ENCODE data around the gene TMEM45B. TPM values are rescaled to one million over a fixed set of nuclear protein-coding genes. Genes with fewer than 3 reads are reported as not detected.
"Not testable (repeated sequence)": the region's sequence is repeated elsewhere in the genome, so short reads cannot be mapped to it uniquely, and the experiment has no call there.

TMEM45B gene
- polyA plus RNA-seq, 4 donors = 97.7 to 364 (median 134) TPM

DNA sequence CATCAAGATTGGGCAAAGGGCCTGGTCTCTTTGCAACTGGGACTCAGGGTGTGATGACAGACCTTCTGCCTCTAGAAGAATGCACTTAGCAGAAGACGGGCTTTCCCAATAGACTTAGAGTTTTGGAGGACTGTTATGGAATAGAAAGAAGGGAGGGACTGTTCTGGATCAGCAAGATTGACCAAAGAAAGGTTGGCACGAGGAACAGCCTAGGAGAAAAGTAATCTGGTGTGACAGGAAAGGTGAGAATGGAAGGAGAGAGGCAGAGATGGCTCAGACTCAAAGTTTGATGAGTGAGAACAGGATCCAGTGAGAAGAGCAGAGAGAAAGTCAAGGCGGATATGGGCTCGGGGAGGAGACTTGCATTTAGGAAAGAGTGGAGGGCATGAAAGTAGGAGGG, 23.0 kb upstream of the TMEM45B start:
- Histone ChIP-seq H3K4me1 (ENCODE audit: control insufficient read depth in 3 of 3, insufficient read depth in 2 of 3, low read depth in 1 of 3, low read length in 2 of 3) (peaks cover 0 to 10% (median 3%) of the 10 kb centered on the region in 3 donors), H3K36me3 (ENCODE audit: control insufficient read depth in 3 of 3, insufficient read depth in 2 of 3, low read depth in 1 of 3, low read length in 3 of 3) (peaks cover 0 to 2% (median 0%) of the 10 kb centered on the region in 3 donors), H3K27me3 (ENCODE audit: control insufficient read depth in 3 of 3, insufficient read depth in 3 of 3, low read length in 3 of 3) (peaks cover 0 to 3% (median 0%) of the 10 kb centered on the region in 3 donors), H3K27ac (ENCODE audit: low read depth in 1 of 3, low read length in 2 of 3) (no peak overlapping the region), H3K9me3 (ENCODE audit: control insufficient read depth in 2 of 2, insufficient read depth in 1 of 2, low read depth in 1 of 2, low read length in 1 of 2) (peaks cover 0 to 19% of the 10 kb centered on the region in 2 donors), H3K4me3 (ENCODE audit: low read depth in 1 of 3, low read length in 3 of 3) (no peak overlapping the region)
- no peak for FAIRE-seq
- WGBS, 3 donors = 52 to 70% (median 63%) methylated on average over 3 to 4 of the region's 4 CpGs
- DNase-seq = no peak

DNA sequence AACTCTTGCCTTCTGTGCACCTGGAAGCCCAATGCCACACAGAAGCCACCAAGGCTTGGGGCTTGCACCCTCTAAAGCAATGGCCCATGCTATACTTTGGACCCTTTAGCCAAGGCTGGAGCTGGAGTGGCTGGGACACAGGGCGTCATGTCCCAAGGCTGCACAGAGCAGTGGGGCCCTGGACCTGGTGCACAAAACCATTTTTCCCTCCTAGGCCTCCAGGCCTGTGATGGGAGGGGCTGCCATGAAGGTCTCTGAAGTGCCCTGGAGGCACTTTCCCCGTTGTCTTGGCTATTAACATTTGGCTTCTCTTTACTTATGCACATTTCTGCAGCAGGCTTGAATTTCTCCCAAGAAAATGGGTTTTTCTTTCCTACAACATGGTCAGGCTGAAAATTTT, 20.6 kb upstream of the TMEM45B start:
- peaks cover 0 to 7% (median 3%) of the 10 kb centered on the region in 3 donors for H3K4me1 ChIP-seq (ENCODE audit: control insufficient read depth in 3 of 3, insufficient read depth in 2 of 3, low read depth in 1 of 3, low read length in 2 of 3)
- H3K27ac ChIP-seq (ENCODE audit: low read depth in 1 of 3, low read length in 2 of 3) = no peak overlapping the region
- H3K9me3 ChIP-seq (ENCODE audit: control insufficient read depth in 2 of 2, insufficient read depth in 1 of 2, low read depth in 1 of 2, low read length in 1 of 2) = peaks cover 0 to 25% of the 10 kb centered on the region in 2 donors
- DNase-seq (no peak), FAIRE-seq (no peak)
- WGBS, 3 donors = 48 to 68% (median 67%) methylated on average over 2 of the region's 2 CpGs
- no peak overlapping the region for H3K4me3 ChIP-seq (ENCODE audit: low read depth in 1 of 3, low read length in 3 of 3)
- peaks cover 0 to 2% (median 0%) of the 10 kb centered on the region in 3 donors for H3K36me3 ChIP-seq (ENCODE audit: control insufficient read depth in 3 of 3, insufficient read depth in 2 of 3, low read depth in 1 of 3, low read length in 3 of 3)
- peaks cover 0 to 3% (median 0%) of the 10 kb centered on the region in 3 donors for H3K27me3 ChIP-seq (ENCODE audit: control insufficient read depth in 3 of 3, insufficient read depth in 3 of 3, low read length in 3 of 3)

DNA sequence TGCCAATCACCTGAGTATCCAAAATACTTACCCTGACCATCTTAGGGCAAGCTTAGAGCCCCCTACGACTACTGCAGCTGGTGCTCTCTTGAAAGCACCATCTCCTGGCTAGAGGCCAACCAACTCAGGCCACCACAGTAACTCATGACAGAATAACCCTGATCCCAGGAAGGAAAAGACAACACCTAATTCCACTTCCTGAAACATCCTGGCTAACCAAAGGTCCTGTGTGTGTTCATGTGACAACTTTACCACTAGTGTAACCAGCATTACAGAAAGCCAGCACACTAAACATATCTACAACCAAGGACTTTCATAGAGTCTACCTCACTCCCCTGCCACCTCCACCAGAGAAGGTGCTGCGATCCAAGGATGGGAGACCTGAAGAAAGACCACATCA, 17.4 kb upstream of the TMEM45B start:
- peak; percentile 36 to 60 for DNase-seq
- H3K4me3 ChIP-seq (ENCODE audit: low read depth in 1 of 3, low read length in 3 of 3) = no peak overlapping the region
- peaks cover 0 to 3% (median 0%) of the 10 kb centered on the region in 3 donors for H3K27me3 ChIP-seq (ENCODE audit: control insufficient read depth in 3 of 3, insufficient read depth in 3 of 3, low read length in 3 of 3)
- H3K4me1 ChIP-seq (ENCODE audit: control insufficient read depth in 3 of 3, insufficient read depth in 2 of 3, low read depth in 1 of 3, low read length in 2 of 3) = peaks cover 0 to 8% (median 3%) of the 10 kb centered on the region in 3 donors
- peaks cover 0 to 2% (median 0%) of the 10 kb centered on the region in 3 donors for H3K36me3 ChIP-seq (ENCODE audit: control insufficient read depth in 3 of 3, insufficient read depth in 2 of 3, low read depth in 1 of 3, low read length in 3 of 3)
- WGBS, 3 donors = 76 to 84% (median 82%) methylated on average over 2 of the region's 2 CpGs
- H3K27ac ChIP-seq (ENCODE audit: low read depth in 1 of 3, low read length in 2 of 3) = peak overlapping the region in 2 of 3 donors; percentile 22 to 32
- peaks cover 0 to 25% of the 10 kb centered on the region in 2 donors for H3K9me3 ChIP-seq (ENCODE audit: control insufficient read depth in 2 of 2, insufficient read depth in 1 of 2, low read depth in 1 of 2, low read length in 1 of 2)
- no peak for FAIRE-seq

DNA sequence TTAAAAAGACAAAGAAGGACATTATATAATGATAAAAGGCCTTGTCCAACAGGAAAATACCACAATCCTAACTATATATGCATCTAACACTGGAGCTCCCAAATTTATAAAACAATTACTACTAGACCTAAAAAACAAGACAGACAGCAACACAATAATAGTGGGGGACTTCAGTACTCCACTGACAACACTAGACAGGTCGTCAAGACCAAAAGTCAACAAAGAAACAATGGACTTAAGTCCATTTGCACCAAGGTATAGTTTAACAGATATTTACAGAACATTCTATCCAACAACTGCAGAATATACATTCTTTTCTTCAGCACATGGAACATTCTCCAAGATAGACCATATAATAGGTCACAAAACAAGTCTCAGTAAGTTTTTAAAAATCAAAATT, 15.5 kb upstream of the TMEM45B start:
- peaks cover 0 to 13% (median 6%) of the 10 kb centered on the region in 3 donors for H3K4me1 ChIP-seq (ENCODE audit: control insufficient read depth in 3 of 3, insufficient read depth in 2 of 3, low read depth in 1 of 3, low read length in 2 of 3)
- H3K27ac ChIP-seq (ENCODE audit: low read depth in 1 of 3, low read length in 2 of 3); H3K27me3 ChIP-seq (ENCODE audit: control insufficient read depth in 3 of 3, insufficient read depth in 3 of 3, low read length in 3 of 3); DNase-seq; H3K36me3 ChIP-seq (ENCODE audit: control insufficient read depth in 3 of 3, insufficient read depth in 2 of 3, low read depth in 1 of 3, low read length in 3 of 3); H3K4me3 ChIP-seq (ENCODE audit: low read depth in 1 of 3, low read length in 3 of 3); FAIRE-seq: not testable (repeated sequence)
- H3K9me3 ChIP-seq (ENCODE audit: control insufficient read depth in 2 of 2, insufficient read depth in 1 of 2, low read depth in 1 of 2, low read length in 1 of 2) = peaks cover 0 to 16% of the 10 kb centered on the region in 2 donors
- 47 to 50% (median 48%) methylated on average over 1 of the region's 1 CpG for whole genome bisulfite sequencing, 3 donors

DNA sequence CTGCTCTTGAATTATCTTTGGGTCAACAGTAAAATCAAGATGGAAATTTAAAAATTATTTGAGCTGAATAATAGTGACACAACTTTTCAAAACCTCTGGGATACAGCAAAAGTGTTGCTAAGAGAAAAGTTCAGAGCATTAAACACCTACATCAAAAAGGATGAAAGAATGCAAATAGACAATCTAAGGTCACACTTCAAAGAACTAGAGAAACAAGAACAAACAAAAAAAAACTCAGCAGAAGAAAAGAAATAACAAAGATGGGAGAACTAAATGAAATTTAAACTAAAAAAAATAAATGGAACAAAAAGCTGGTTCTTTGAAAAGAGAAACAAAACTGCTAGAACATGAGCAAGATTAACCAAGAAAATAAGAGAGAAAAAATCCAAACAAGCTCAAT, 15.0 kb upstream of the TMEM45B start:
- Histone ChIP-seq H3K36me3 (ENCODE audit: control insufficient read depth in 3 of 3, insufficient read depth in 2 of 3, low read depth in 1 of 3, low read length in 3 of 3) (no peaks in the 10 kb centered on the region), H3K27me3 (ENCODE audit: control insufficient read depth in 3 of 3, insufficient read depth in 3 of 3, low read length in 3 of 3) (no peaks in the 10 kb centered on the region), H3K4me3 (ENCODE audit: low read depth in 1 of 3, low read length in 3 of 3) (no peak overlapping the region), H3K4me1 (ENCODE audit: control insufficient read depth in 3 of 3, insufficient read depth in 2 of 3, low read depth in 1 of 3, low read length in 2 of 3) (peaks cover 0 to 13% (median 6%) of the 10 kb centered on the region in 3 donors), H3K27ac (ENCODE audit: low read depth in 1 of 3, low read length in 2 of 3) (no peak overlapping the region), H3K9me3 (ENCODE audit: control insufficient read depth in 2 of 2, insufficient read depth in 1 of 2, low read depth in 1 of 2, low read length in 1 of 2) (peaks cover 0 to 11% of the 10 kb centered on the region in 2 donors)
- FAIRE-seq (peak; percentile 89), DNase-seq (no peak)

- peaks cover 0 to 2% of the 10 kb centered on the region in 2 donors for H3K9me3 ChIP-seq (ENCODE audit: control insufficient read depth in 2 of 2, insufficient read depth in 1 of 2, low read depth in 1 of 2, low read length in 1 of 2)
- no peaks in the 10 kb centered on the region for H3K36me3 ChIP-seq (ENCODE audit: control insufficient read depth in 3 of 3, insufficient read depth in 2 of 3, low read depth in 1 of 3, low read length in 3 of 3)
- DNase-seq = peak; percentile 65 to 74
- whole genome bisulfite sequencing, 3 donors = 33 to 70% (median 45%) methylated on average over 4 of the region's 4 CpGs
- no peak overlapping the region for H3K4me3 ChIP-seq (ENCODE audit: low read depth in 1 of 3, low read length in 3 of 3)
- peak overlapping the region; percentile 38 to 90 (median 41) for H3K27ac ChIP-seq (ENCODE audit: low read depth in 1 of 3, low read length in 2 of 3)
- FAIRE-seq = no peak
- peaks cover 0 to 13% (median 2%) of the 10 kb centered on the region in 3 donors for H3K4me1 ChIP-seq (ENCODE audit: control insufficient read depth in 3 of 3, insufficient read depth in 2 of 3, low read depth in 1 of 3, low read length in 2 of 3)
- no peaks in the 10 kb centered on the region for H3K27me3 ChIP-seq (ENCODE audit: control insufficient read depth in 3 of 3, insufficient read depth in 3 of 3, low read length in 3 of 3)
These were observed 12.1 kb upstream of the TMEM45B start for GRCh38 chr11:129803533-129803932.

GRCh38 chr11:129804012-129804411, 11.6 kb upstream of the TMEM45B start:
- WGBS, 3 donors = 64 to 74% (median 74%) methylated on average over 3 of the region's 3 CpGs
- peaks cover 0 to 13% (median 2%) of the 10 kb centered on the region in 3 donors for H3K4me1 ChIP-seq (ENCODE audit: control insufficient read depth in 3 of 3, insufficient read depth in 2 of 3, low read depth in 1 of 3, low read length in 2 of 3)
- no peak overlapping the region for H3K4me3 ChIP-seq (ENCODE audit: low read depth in 1 of 3, low read length in 3 of 3)
- no peaks in the 10 kb centered on the region for H3K27me3 ChIP-seq (ENCODE audit: control insufficient read depth in 3 of 3, insufficient read depth in 3 of 3, low read length in 3 of 3)
- no peaks in the 10 kb centered on the region for H3K36me3 ChIP-seq (ENCODE audit: control insufficient read depth in 3 of 3, insufficient read depth in 2 of 3, low read depth in 1 of 3, low read length in 3 of 3)
- H3K9me3 ChIP-seq (ENCODE audit: control insufficient read depth in 2 of 2, insufficient read depth in 1 of 2, low read depth in 1 of 2, low read length in 1 of 2) = peaks cover 0 to 2% of the 10 kb centered on the region in 2 donors
- no peak for FAIRE-seq
- peak overlapping the region in 1 of 3 donors; percentile 38 for H3K27ac ChIP-seq (ENCODE audit: low read depth in 1 of 3, low read length in 2 of 3)
- DNase-seq = no peak

DNA sequence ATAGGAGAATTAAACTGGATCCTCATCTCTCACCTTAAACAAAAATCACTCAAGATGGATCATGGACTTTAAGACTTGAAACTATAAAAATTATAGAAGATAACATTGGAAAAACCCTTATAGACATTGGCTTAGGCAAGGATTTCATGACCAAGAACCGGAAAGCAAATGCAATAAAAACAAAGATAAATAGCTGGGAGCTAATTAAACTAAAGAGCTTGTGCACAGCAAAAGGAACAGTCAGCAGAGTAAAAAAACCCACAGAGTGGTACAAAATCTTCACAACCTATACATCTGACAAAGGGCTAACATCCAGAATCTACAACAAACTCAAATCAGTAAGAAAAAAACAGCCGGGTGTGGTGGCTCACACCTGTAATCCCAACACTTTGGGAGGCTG, 7.4 kb upstream of the TMEM45B start:
- not testable (repeated sequence) for H3K27me3 ChIP-seq (ENCODE audit: control insufficient read depth in 3 of 3, insufficient read depth in 3 of 3, low read length in 3 of 3); H3K4me1 ChIP-seq (ENCODE audit: control insufficient read depth in 3 of 3, insufficient read depth in 2 of 3, low read depth in 1 of 3, low read length in 2 of 3); DNase-seq; H3K36me3 ChIP-seq (ENCODE audit: control insufficient read depth in 3 of 3, insufficient read depth in 2 of 3, low read depth in 1 of 3, low read length in 3 of 3); H3K27ac ChIP-seq (ENCODE audit: low read depth in 1 of 3, low read length in 2 of 3); H3K4me3 ChIP-seq (ENCODE audit: low read depth in 1 of 3, low read length in 3 of 3); FAIRE-seq; H3K9me3 ChIP-seq (ENCODE audit: control insufficient read depth in 2 of 2, insufficient read depth in 1 of 2, low read depth in 1 of 2, low read length in 1 of 2)
- WGBS, 3 donors = 56 to 81% (median 64%) methylated on average over 2 of the region's 2 CpGs
